GM18499 (cell line): ENCODE data around the gene C2CD3.
"Not testable (repeated sequence)": the region's sequence is repeated elsewhere in the genome, so short reads cannot be mapped to it uniquely, and the experiment has no call there.

Experiments
- ATAC-seq: cut with Tn5 transposase; IDR thresholded peaks from one replicate; pipeline ENCODE4 v1.9.1; 2021; ENCODE audit warnings: moderate number of reproducible peaks; ENCODE audit not compliant: insufficient read depth, unreplicated experiment

Gene C2CD3

GRCh38 chr11:74121804-74122203, 49.0 kb downstream of the C2CD3 start:
- no peak for ATAC-seq

GRCh38 chr11:74120260-74121035, 50.4 kb downstream of the C2CD3 start:
- not testable (repeated sequence) for ATAC-seq

- ATAC-seq, result no peak
Observed at GRCh38 chr11:74116719-74117118, 54.1 kb downstream of the C2CD3 start.

DNA sequence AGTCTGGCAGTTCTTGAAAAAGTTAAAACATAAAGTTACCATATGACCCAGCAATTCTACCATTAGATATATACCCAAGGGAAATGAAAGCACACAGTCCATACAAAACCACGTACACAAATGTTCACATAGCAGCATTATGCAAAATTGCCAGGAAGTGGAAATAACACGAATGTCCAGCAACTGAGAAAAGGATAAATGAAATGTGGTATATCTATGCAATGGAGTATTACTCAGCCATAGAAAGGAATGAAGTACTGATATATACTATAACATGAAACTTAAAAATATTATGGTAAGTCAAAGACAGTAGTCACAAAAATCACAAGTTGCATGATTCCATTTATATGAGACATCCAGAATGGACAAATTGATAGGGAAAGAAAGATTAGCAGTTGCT, 57.9 kb downstream of the C2CD3 start:
- no peak for ATAC-seq

- no peak for ATAC-seq
Observed at GRCh38 chr11:74106124-74106523, 64.7 kb downstream of the C2CD3 start.

- ATAC-seq, result no peak
Observed at GRCh38 chr11:74102321-74102720, 68.5 kb downstream of the C2CD3 start.

- ATAC-seq, result no peak
Observed at GRCh38 chr11:74100735-74101134, 70.1 kb downstream of the C2CD3 start.

DNA sequence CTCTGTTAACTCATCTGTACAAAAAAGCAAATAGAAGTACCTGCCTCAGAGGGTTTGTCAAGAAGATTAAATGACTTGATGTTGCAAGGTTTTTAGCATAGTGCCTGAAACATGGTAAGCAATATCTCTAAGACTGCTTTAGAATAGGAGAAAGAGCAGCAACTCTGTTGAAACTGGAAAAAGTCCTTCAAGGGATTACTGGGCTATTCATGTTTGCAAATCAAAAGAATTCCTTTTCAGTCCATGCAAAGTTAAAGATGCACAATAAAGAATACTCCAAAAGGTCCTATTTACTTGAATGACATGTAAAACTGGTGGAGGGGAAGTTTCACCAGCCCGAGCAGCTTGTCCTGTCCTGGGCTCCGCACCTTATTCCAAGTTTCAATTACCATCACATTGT, 70.6 kb downstream of the C2CD3 start:
- no peak for ATAC-seq

DNA sequence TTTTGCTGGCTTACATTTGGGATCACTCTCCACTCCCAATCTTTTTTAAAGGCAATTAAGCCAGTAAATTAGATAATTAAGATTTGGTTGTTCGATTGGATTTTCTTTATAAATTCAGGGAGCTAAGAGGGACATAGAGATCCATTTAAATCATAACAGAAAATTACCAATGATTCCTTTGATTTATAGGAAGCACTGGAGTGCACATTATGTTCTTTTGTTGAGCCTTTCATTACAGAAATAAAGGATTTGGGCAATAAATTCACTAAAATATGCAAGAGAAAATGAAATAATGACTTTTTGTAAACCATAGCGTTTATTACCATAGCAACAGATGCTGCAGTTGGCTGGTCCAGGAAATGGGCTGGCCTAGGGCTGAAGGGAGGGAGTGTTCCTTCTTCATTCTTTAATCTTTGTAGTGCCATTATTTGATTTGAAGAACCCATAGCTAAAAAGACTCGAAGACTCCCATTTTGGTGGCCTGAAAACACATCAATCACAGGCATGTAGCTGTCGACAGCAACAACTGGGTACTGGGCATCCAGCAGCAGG, 73.0 kb downstream of the C2CD3 start:
- no peak for ATAC-seq

DNA sequence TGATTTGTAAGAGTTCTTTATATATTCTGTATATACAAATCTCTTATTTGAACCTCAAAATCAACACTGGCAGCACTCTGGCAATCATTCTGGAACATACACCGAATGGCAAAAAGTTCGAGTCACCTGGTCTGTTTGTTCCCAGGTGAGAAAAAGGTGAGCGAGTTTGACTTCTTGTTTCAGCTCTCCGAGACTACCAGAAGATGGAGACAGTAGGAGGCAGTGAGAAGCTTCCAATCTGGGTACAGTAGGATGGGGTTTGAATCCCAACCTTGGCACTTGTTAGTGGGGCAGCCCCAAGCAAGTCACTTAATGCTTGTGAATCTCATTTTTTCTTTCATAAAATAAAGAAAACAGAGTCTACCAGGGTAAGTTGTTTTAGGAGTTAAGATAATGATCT, 76.4 kb downstream of the C2CD3 start:
- ATAC-seq, result no peak

DNA sequence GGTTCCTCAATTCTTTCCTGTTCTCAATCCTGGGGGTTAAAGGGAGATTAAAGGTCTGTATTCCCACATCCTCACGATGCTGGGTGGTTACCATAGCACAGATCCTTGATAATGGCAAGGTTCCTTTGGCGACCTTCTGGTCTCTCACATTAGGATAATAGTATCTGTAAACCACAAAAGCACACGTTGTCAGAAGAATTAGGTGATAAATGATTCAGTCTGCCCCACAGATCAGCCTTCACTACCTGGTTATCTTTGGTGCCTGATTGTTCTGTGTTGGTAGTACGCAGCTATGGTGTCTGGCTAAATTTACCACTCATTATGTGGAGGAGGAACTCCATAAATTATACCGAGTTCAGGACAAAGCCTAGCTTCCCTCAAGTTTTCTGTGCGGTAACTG, 78.4 kb downstream of the C2CD3 start:
- no peak for ATAC-seq

- no peak for ATAC-seq
Observed at GRCh38 chr11:74091549-74091948, 79.3 kb downstream of the C2CD3 start.

- ATAC-seq, result no peak
Observed at GRCh38 chr11:74090701-74091100, 80.1 kb downstream of the C2CD3 start.

DNA sequence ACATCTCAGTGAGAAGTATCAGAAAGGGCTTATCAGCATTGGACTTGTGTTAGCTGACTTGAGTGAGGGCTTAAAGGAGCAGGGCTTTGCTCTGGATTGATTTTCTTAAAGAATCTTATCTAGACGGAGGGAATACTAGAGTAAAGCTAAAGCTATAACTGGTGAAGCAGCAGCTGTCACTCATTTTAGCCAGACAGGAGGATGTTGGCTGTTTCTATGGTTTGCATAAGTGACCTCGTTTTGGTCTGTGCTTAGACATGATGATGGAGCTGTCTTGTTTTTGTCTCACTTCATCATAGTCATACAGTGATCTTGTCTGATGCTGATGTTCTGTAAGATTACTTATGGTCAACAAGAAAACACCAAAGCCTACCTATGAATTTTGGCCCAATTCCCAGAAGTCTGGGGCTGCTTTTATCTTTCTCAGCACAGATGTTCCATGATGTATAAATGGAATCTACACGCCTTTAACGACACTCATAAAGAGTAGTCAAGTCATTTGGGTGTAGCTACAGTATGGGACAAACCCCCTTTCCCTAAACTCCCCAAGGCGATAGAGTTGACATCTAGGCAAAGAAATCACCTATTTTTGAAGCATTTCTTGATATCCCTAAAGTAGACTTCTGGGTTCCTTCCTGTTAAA, 84.4 kb downstream of the C2CD3 start:
- no peak for ATAC-seq

- no peak for ATAC-seq
Observed at GRCh38 chr11:74085542-74085892, 85.3 kb downstream of the C2CD3 start.

DNA sequence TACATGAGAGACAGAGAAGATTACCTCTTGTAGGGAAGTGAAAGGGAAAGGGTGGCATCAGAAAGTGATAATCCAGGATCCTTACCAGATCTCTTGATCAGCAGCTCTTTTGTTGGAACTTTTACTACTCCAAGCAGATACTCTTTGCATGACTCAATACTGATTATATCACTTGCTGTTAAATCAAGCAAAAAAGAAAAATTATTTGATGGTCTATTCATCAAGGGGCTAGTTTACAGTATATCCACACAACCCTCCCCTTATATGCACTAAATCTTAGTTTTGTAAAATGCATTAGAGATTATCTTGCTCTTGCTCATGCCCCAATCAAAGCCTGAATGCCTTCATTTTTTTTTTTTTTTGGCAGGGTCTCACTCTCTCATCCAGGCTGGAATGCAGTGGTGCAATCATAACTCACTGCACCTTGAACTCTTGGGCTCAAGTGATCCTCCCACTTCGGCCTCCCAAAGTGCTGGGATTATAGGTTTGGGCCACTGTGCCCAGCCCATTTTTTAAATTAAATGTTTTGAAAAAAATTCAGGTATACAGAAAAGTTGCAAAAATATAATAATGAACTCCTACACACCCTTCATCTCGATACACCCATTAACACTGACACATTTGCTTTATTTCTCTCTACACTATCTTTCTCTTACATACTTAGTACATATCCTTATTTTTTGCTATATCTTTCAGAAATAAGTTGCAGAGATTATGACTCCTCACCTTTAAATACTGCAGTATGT, 85.8 kb downstream of the C2CD3 start:
- ATAC-seq, result no peak

- not testable (repeated sequence) for ATAC-seq
Observed at GRCh38 chr11:74083927-74084326, 86.9 kb downstream of the C2CD3 start.

- no peak for ATAC-seq
Observed at GRCh38 chr11:74081428-74081827, 89.4 kb downstream of the C2CD3 start.

DNA sequence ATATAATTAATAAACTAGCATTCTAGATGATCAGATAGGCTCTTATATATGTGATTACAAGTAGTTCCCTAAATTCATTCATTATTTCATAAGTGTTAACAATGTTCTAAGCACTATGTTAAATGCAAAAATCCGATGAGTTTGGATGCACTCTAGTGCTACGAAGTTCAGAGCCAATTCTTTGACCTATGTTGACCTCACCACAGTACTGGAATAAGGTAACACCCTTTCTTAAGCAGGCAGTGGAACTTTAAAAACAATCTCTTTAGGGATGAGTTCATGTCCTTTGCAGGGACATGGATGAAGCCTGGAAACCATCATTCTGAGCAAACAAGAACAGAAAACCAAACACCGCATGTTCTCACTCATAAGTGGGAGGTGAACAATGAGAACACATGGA, 93.6 kb downstream of the C2CD3 start:
- ATAC-seq, result no peak

- ATAC-seq, result no peak
Observed at GRCh38 chr11:74072721-74073120, 98.1 kb downstream of the C2CD3 start.

- ATAC-seq, result no peak
Observed at GRCh38 chr11:74072286-74072685, 98.5 kb downstream of the C2CD3 start.
